HG03457 (cell line): ENCODE data around the gene NCOR2.

Experiments
- ATAC-seq: cut with Tn5 transposase; IDR thresholded peaks from one replicate; pipeline ENCODE4 v1.9.1; 2021; ENCODE audit warnings: moderate number of reproducible peaks; ENCODE audit not compliant: unreplicated experiment

Gene NCOR2

GRCh38 chr12:124566997-124567672, at the start of gene NCOR2:
Gene NCOR2, minus strand, starts transcription at chr12:124567612. Its CDS starts 72,361 bp downstream, at chr12:124495251.
- no peak for ATAC-seq

GRCh38 chr12:124616394-124617221, 49.2 kb upstream of the NCOR2 start:
- ATAC-seq = no peak

GRCh38 chr12:124614512-124615292, 47.3 kb upstream of the NCOR2 start:
- ATAC-seq = no peak

GRCh38 chr12:124613151-124613585, 45.8 kb upstream of the NCOR2 start:
- no peak for ATAC-seq

GRCh38 chr12:124612410-124612680, 44.9 kb upstream of the NCOR2 start:
- ATAC-seq = no peak

- ATAC-seq = no peak
Observed at GRCh38 chr12:124611559-124612409, 44.4 kb upstream of the NCOR2 start.

- no peak for ATAC-seq
Observed at GRCh38 chr12:124610629-124611558, 43.5 kb upstream of the NCOR2 start.

GRCh38 chr12:124610021-124610612, 42.7 kb upstream of the NCOR2 start:
- ATAC-seq = no peak

GRCh38 chr12:124609041-124609989, 41.9 kb upstream of the NCOR2 start:
- ATAC-seq = peak; percentile 61

- no peak for ATAC-seq
Observed at GRCh38 chr12:124608450-124608870, 41.0 kb upstream of the NCOR2 start.

- no peak for ATAC-seq
Observed at GRCh38 chr12:124607681-124608425, 40.4 kb upstream of the NCOR2 start.

- ATAC-seq = no peak
Observed at GRCh38 chr12:124605883-124606774, 38.7 kb upstream of the NCOR2 start.

GRCh38 chr12:124605150-124605882, 37.9 kb upstream of the NCOR2 start:
- ATAC-seq = no peak

GRCh38 chr12:124604264-124604680, 36.9 kb upstream of the NCOR2 start:
- ATAC-seq = no peak

GRCh38 chr12:124603831-124604251, 36.4 kb upstream of the NCOR2 start:
- no peak for ATAC-seq

- no peak for ATAC-seq
Observed at GRCh38 chr12:124603100-124603541, 35.7 kb upstream of the NCOR2 start.
